Fibroblast of pulmonary artery (primary cell): Measurements from ENCODE around the gene GDA.

Source experiments
- DNase-seq: peaks from one replicate; pipeline ENCODE4 v3.0.0-alpha.2; 2010; ENCODE audit warnings: low read depth
- H3K4me3 ChIP-seq: replicated peaks from 2 replicates; pipeline ENCODE4 v1.5.1; 2011; ENCODE audit warnings: low read depth, mild to moderate bottlenecking, control low read depth, low read length, moderate library complexity
- CTCF ChIP-seq: IDR thresholded peaks from 2 replicates; pipeline ENCODE4 v1.5.1; 2011; ENCODE audit warnings: mild to moderate bottlenecking, control low read depth, low read length, inconsistent platforms; ENCODE audit errors: missing control alignments

GDA gene

GRCh38 chr9:72300873-72301272 is 151.6 kb downstream of the GDA start:
- no peak for TF ChIP-seq CTCF
- DNase-seq: no peak
- H3K4me3 ChIP-seq: no peak overlapping the region
